AG04449 (cell line): ENCODE measurements around the gene CHCHD1.

ENCODE experiments used
- CTCF ChIA-PET: fragments of 350-600 bp; formaldehyde crosslinking; extraction: SDS; loops from one replicate; lab custom pipeline; 2021; ENCODE audit warnings: antibody characterized with exemption; lab: Yijun Ruan, JAX
- POLR2A ChIA-PET: fragments of 400-600, 350-600 bp; formaldehyde crosslinking; extraction: SDS; loops from one replicate; lab custom pipeline; 2020; ENCODE audit warnings: antibody characterized with exemption, inconsistent platforms; lab: Yijun Ruan, JAX
- DNase-seq: peaks from one replicate; pipeline ENCODE4 v3.0.0-alpha.2; 2010; ENCODE audit warnings: low read depth, low spot score
- H3K4me3 ChIP-seq: 2 replicates; pipeline ENCODE4 v1.5.1; 2011; ENCODE audit warnings: low read depth, mild to moderate bottlenecking, control low read depth, low read length
- CTCF ChIP-seq: IDR thresholded peaks from one replicate; pipeline ENCODE4 v1.5.1; 2011; ENCODE audit warnings: mild to moderate bottlenecking, moderate library complexity, low read length, control low read depth, inconsistent platforms; ENCODE audit not compliant: insufficient read depth; ENCODE audit errors: missing control alignments

CHCHD1 gene

GRCh38 chr10:73780966-73781365 is 882 bp upstream of the CHCHD1 start:
- CTCF ChIA-PET: interaction anchor here (1.0 to 3.0 kb wide), 4 partner anchors 9 to 159 kb away, joined by 3 to 13 read pairs (median 6); a partner anchor contains a TSS
- POLR2A ChIA-PET: interaction anchor here (1.3 to 3.3 kb wide), 2 partner anchors 8 to 36 kb away, joined by 3 to 25 read pairs; a partner anchor contains a TSS
- no peak for TF ChIP-seq CTCF

GRCh38 chr10:73781548-73781878 is 335 bp upstream of the CHCHD1 start:
- H3K4me3 ChIP-seq: peak overlapping the region; percentile 87
- no peak for TF ChIP-seq CTCF
- no peak for DNase-seq
- CTCF ChIA-PET: interaction anchor here (1.0 to 3.0 kb wide), 4 partner anchors 9 to 159 kb away, joined by 3 to 13 read pairs (median 6); a partner anchor contains a TSS
- POLR2A ChIA-PET: interaction anchor here (0.5 to 3.3 kb wide), 6 partner anchors 9 to 96 kb away, joined by 3 to 25 read pairs (median 3); a partner anchor contains a TSS

More at GRCh38 chr10:73780966-73781365, 882 bp upstream of the CHCHD1 start:
- H3K4me3 ChIP-seq: peak overlapping the region; percentile 87
- no peak for DNase-seq

- CTCF ChIA-PET: interaction anchor here (1.0 to 3.0 kb wide), 4 partner anchors 8 to 97 kb away, joined by 3 to 13 read pairs (median 5); no protein-coding TSS in a partner anchor
- POLR2A ChIA-PET: interaction anchor here (0.7 to 3.3 kb wide), 2 partner anchors 10 to 16 kb away, joined by 3 to 25 read pairs; a partner anchor contains a TSS
- no peak for TF ChIP-seq CTCF
- H3K4me3 ChIP-seq: peak overlapping the region; percentile 87
- no peak for DNase-seq
Measured at GRCh38 chr10:73782749-73783085, 869 bp downstream of the CHCHD1 start.

- ChIA-PET CTCF (interaction anchor here (0.9 to 1.7 kb wide), 4 partner anchors 12 to 94 kb away, joined by 3 to 6 read pairs (median 3); a partner anchor contains a TSS), POLR2A (interaction anchor here (0.7 to 1.8 kb wide), 6 partner anchors 10 to 31 kb away, joined by 3 to 14 read pairs (median 6); a partner anchor contains a TSS)
- DNase-seq: peak; percentile 79
- H3K4me3 ChIP-seq: peak within 1 kb of the TSS; percentile 89
- no peak for TF ChIP-seq CTCF
Measured at GRCh38 chr10:73785211-73785720, 3.4 kb downstream of the CHCHD1 start, which contains the start of gene ZSWIM8. Gene ZSWIM8 (plus strand): TSS chr10:73785606. CDS start chr10:73785879, 273 bp downstream.

- no peak for DNase-seq
- peak overlapping the region; percentile 89 for H3K4me3 ChIP-seq
- TF ChIP-seq CTCF: no peak
- ChIA-PET CTCF (interaction anchor here (0.9 to 1.7 kb wide), 5 partner anchors 13 to 94 kb away, joined by 3 to 6 read pairs (median 3); no protein-coding TSS in a partner anchor), POLR2A (interaction anchor here (0.7 to 1.8 kb wide), 7 partner anchors 10 to 30 kb away, joined by 3 to 14 read pairs (median 5); a partner anchor contains a TSS)
Measured at GRCh38 chr10:73785721-73786511, 4.1 kb downstream of the CHCHD1 start.
